Measurements from ENCODE around the gene TRAPPC14.
"Not testable (repeated sequence)": the region's sequence is repeated elsewhere in the genome, so short reads cannot be mapped to it uniquely, and the experiment has no call there.

Gene TRAPPC14

GRCh38 chr7:100152937-100153666, 5.4 kb downstream of the TRAPPC14 start:
- DNase-seq, result no peak

GRCh38 chr7:100152404-100152803, 6.1 kb downstream of the TRAPPC14 start:
- DNase-seq, result no peak

GRCh38 chr7:100148559-100149328, 9.8 kb downstream of the TRAPPC14 start, which contains the start of gene LAMTOR4:
LAMTOR4 (plus strand) TSS chr7:100148918; CDS start chr7:100148973, 55 bp downstream.
- peak; percentile 99 for DNase-seq

- no peak for DNase-seq
Observed at GRCh38 chr7:100148225-100148558, 10.3 kb downstream of the TRAPPC14 start.

- DNase-seq, result no peak
Observed at GRCh38 chr7:100147278-100147677, 11.2 kb downstream of the TRAPPC14 start.

GRCh38 chr7:100146350-100146749, 12.2 kb downstream of the TRAPPC14 start:
- not testable (repeated sequence) for DNase-seq

GRCh38 chr7:100142461-100142860, 16.1 kb downstream of the TRAPPC14 start:
- DNase-seq, result no peak

GRCh38 chr7:100141555-100141949, 17.0 kb downstream of the TRAPPC14 start:
- DNase-seq, result no peak

- DNase-seq, result no peak
Observed at GRCh38 chr7:100137851-100138760, 20.4 kb downstream of the TRAPPC14 start.

GRCh38 chr7:100132697-100133151, 25.8 kb downstream of the TRAPPC14 start:
- peak; percentile 62 for DNase-seq

- peak; percentile 10 for DNase-seq
Observed at GRCh38 chr7:100132126-100132525, 26.4 kb downstream of the TRAPPC14 start.

GRCh38 chr7:100130608-100131453, 27.7 kb downstream of the TRAPPC14 start:
- DNase-seq, result peak; percentile 80

- DNase-seq, result not testable (repeated sequence)
Observed at GRCh38 chr7:100130220-100130607, 28.3 kb downstream of the TRAPPC14 start.

GRCh38 chr7:100128637-100128963, 29.9 kb downstream of the TRAPPC14 start:
- no peak for DNase-seq

- DNase-seq, result no peak
Observed at GRCh38 chr7:100127866-100128636, 30.5 kb downstream of the TRAPPC14 start.

- DNase-seq, result peak; percentile 94
Observed at GRCh38 chr7:100126931-100127865, 31.3 kb downstream of the TRAPPC14 start, which contains the start of gene MBLAC1. MBLAC1 (plus strand) TSS chr7:100126967; CDS start chr7:100127396, 429 bp downstream.

- DNase-seq, result peak; percentile 77
Observed at GRCh38 chr7:100126239-100126930, 32.1 kb downstream of the TRAPPC14 start.

GRCh38 chr7:100124301-100125230, 34.0 kb downstream of the TRAPPC14 start:
- no peak for DNase-seq

Data from NCI-H1092 treated with DMSO at 0.1 percent for 48 hours (cell line).